Left ventricle myocardium inferior (tissue), 1 donor: Measurements from ENCODE around the gene KCNJ16. TPM values are rescaled to one million over a fixed set of nuclear protein-coding genes. Genes with fewer than 3 reads are reported as not detected.

Source experiments
- DNase-seq: peaks from one replicate; pipeline ENCODE4 v3.0.0-alpha.2; 2020
- H3K27ac ChIP-seq: fragments of 200-600 bp; replicated peaks from 2 replicates; pipeline ENCODE4 v1.8.0; 2021
- H3K27me3 ChIP-seq: fragments of 200-600 bp; 2 replicates; pipeline ENCODE4 v1.8.0; 2021; ENCODE audit warnings: low read depth
- H3K36me3 ChIP-seq: fragments of 200-600 bp; 2 replicates; pipeline ENCODE4 v1.8.0; 2021
- H3K4me1 ChIP-seq: fragments of 200-600 bp; 2 replicates; pipeline ENCODE4 v1.8.0; 2021
- H3K4me3 ChIP-seq: fragments of 200-600 bp; 2 replicates; pipeline ENCODE4 v1.8.0; 2021; ENCODE audit warnings: mild to moderate bottlenecking, moderate library complexity
- H3K9me3 ChIP-seq: fragments of 200-600 bp; replicated peaks from 2 replicates; pipeline ENCODE4 v1.8.0; 2021
- intact Hi-C: fragments of 100-400 bp; cut with micrococcal nuclease; formaldehyde crosslinking; loops from one replicate; pipeline ENCODE4 v1.11.0; 2022
- total RNA-seq: library from RNA; stranded (reverse); fragmentation: NEBNext Ultra II Directional; extraction: Animal tissue kit (Norgen Biotek cat#: 25700); gene quantifications from one replicate; pipeline ENCODE4 v1.2.1, GENCODE V29; 2021
- TF ChIP-seq, protein P1 (sequence below): fragments of 200-600 bp; IDR thresholded peaks from 2 replicates; pipeline ENCODE4 v1.8.0; 2021; ENCODE audit warnings: antibody characterized with exemption, mild to moderate bottlenecking, borderline replicate concordance
- donor health status: DM: no; HTN: yes; CAD: no; lungs with severe emphysema.

The KCNJ16 gene
- total RNA-seq, 1 donor from 2014 or later = not detected

DNA sequence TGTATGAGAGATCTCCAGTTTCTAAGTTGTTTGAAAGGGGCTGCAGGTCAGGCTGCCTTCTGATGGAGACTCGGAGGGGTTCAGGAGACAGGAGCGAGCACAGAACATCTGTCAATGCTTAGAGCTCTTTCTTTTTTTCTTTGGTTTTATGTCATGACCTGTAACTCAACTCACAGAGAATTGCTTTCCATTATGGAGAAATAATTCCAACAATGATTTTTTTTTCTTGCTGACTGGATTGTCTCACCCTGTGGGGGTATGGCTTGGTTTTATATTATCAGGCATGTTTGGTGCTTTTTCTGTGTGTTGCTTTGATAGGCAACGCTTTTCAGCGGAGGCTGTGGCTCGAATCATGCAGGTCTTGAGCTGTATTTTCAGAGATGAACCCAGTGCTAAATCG, 83.6 kb downstream of the KCNJ16 start:
- no peaks in the 10 kb centered on the region for H3K9me3 ChIP-seq
- no peaks in the 10 kb centered on the region for H3K27me3 ChIP-seq
- intact Hi-C loops = no loop called here
- H3K27ac ChIP-seq = no peak overlapping the region
- H3K4me3 ChIP-seq = no peak overlapping the region
- no peaks in the 10 kb centered on the region for H3K36me3 ChIP-seq
- TF ChIP-seq, protein P1, sequence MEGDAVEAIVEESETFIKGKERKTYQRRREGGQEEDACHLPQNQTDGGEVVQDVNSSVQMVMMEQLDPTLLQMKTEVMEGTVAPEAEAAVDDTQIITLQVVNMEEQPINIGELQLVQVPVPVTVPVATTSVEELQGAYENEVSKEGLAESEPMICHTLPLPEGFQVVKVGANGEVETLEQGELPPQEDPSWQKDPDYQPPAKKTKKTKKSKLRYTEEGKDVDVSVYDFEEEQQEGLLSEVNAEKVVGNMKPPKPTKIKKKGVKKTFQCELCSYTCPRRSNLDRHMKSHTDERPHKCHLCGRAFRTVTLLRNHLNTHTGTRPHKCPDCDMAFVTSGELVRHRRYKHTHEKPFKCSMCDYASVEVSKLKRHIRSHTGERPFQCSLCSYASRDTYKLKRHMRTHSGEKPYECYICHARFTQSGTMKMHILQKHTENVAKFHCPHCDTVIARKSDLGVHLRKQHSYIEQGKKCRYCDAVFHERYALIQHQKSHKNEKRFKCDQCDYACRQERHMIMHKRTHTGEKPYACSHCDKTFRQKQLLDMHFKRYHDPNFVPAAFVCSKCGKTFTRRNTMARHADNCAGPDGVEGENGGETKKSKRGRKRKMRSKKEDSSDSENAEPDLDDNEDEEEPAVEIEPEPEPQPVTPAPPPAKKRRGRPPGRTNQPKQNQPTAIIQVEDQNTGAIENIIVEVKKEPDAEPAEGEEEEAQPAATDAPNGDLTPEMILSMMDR = no peak
- no peak for DNase-seq
- H3K4me1 ChIP-seq = no peaks in the 10 kb centered on the region

DNA sequence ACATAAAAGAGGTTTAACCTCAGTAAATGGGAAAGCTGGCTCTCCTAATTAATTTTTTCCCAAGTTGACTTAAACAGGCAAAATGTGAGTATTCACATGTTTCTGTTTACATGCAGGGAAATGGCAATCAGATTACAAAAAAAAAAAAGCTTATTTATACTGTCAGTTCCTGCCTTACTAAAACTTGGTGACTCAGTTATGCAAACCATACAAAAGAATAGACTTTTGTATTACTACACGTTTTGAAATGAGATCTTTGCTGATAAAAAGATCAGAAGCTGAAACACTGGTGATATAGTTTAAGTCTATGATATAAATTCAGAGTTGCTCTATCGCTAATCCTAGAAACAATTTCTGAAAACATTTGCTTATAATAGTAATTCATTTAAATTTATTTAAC, 85.0 kb downstream of the KCNJ16 start:
- H3K4me3 ChIP-seq = no peak overlapping the region
- no peak overlapping the region for H3K27ac ChIP-seq

DNA sequence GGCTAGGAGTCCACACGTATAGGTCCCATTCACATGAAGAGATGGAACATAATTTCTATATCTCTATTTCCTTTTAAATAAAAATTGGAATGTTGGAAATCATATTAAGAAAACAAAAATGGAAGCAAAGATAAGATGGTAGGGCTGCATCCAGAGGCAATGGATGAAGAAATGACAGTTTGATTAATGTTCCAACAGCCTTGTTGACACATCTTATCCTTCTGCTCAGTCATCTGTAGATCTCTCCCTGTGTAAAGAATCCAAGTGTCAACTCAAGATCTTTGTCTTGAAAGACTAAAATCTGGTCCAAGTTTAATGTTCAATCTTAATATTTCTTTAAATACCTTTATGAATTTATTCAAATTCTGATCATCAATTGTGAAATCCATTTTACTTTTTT, 86.5 kb downstream of the KCNJ16 start:
- TF ChIP-seq, protein P1 = no peak
- intact Hi-C loops = no loop called here
- no peak overlapping the region for H3K4me3 ChIP-seq
- H3K27ac ChIP-seq = no peak overlapping the region
- no peaks in the 10 kb centered on the region for H3K9me3 ChIP-seq
- no peak for DNase-seq
- H3K36me3 ChIP-seq = no peaks in the 10 kb centered on the region
- peaks cover 10% of the 10 kb centered on the region for H3K4me1 ChIP-seq
- H3K27me3 ChIP-seq = no peaks in the 10 kb centered on the region

More for the DNA sequence above, 85.0 kb downstream of the KCNJ16 start:
- Histone ChIP-seq H3K9me3 (no peaks in the 10 kb centered on the region), H3K4me1 (no peaks in the 10 kb centered on the region), H3K27me3 (no peaks in the 10 kb centered on the region), H3K36me3 (no peaks in the 10 kb centered on the region)
- TF ChIP-seq, protein P1 = no peak
- no peak for DNase-seq
- intact Hi-C loops = no loop called here

DNA sequence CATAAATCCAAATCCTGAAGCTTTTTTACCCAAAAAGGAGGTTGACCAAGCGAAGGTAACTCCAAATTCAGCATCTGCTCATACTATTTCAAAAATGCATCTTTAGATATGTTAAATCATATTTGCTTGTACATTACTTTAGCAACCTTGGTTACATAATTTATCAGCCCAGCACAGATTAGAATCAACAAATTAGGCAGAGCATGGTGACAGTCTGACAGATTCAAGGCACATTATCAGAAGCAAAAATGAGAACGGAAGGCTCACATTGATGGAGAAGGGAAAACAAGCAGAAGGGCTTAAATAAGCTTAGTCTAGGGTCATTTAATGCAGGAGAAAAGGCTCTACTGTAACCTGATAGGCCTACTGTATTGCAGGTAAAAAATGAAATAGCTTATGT, 90.4 kb downstream of the KCNJ16 start:
- no peak overlapping the region for H3K4me3 ChIP-seq
- intact Hi-C loops = no loop called here
- H3K27ac ChIP-seq = no peak overlapping the region
- no peaks in the 10 kb centered on the region for H3K27me3 ChIP-seq
- TF ChIP-seq, protein P1 = no peak
- H3K4me1 ChIP-seq = peaks cover 42% of the 10 kb centered on the region
- DNase-seq = no peak
- H3K36me3 ChIP-seq = no peaks in the 10 kb centered on the region
- no peaks in the 10 kb centered on the region for H3K9me3 ChIP-seq

DNA sequence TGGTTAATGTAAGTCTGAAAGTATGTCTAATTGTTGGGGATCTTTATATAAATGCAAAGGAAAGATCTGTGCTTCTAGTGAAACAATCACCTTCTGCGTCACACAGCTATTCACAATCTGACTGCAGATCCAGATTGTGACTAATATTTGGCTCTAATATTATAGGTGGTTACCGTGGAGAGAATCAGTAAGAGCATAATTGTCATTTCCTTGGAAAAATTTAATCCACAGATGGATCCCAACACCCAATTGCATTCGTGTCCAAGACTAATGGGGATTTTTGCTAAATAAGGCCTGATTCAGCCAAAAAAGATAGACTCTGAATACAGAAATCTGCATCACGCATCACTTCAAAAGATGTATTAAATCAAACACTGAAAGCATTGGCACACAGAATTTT, 91.6 kb downstream of the KCNJ16 start:
- no peak for DNase-seq
- no peaks in the 10 kb centered on the region for H3K27me3 ChIP-seq
- no peaks in the 10 kb centered on the region for H3K36me3 ChIP-seq
- TF ChIP-seq, protein P1 = no peak
- peaks cover 44% of the 10 kb centered on the region for H3K4me1 ChIP-seq
- intact Hi-C loops = no loop called here
- no peaks in the 10 kb centered on the region for H3K9me3 ChIP-seq
- H3K4me3 ChIP-seq = no peak overlapping the region
- no peak overlapping the region for H3K27ac ChIP-seq
